ENCODE results near the gene ABRACL. TPM values are rescaled to one million over a fixed set of nuclear protein-coding genes. Genes with fewer than 3 reads are reported as not detected.
"Not testable (repeated sequence)": the region's sequence is repeated elsewhere in the genome, so short reads cannot be mapped to it uniquely, and the experiment has no call there.

ABRACL gene, protein sequence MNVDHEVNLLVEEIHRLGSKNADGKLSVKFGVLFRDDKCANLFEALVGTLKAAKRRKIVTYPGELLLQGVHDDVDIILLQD
- 62.0 TPM for polyA plus RNA-seq

DNA sequence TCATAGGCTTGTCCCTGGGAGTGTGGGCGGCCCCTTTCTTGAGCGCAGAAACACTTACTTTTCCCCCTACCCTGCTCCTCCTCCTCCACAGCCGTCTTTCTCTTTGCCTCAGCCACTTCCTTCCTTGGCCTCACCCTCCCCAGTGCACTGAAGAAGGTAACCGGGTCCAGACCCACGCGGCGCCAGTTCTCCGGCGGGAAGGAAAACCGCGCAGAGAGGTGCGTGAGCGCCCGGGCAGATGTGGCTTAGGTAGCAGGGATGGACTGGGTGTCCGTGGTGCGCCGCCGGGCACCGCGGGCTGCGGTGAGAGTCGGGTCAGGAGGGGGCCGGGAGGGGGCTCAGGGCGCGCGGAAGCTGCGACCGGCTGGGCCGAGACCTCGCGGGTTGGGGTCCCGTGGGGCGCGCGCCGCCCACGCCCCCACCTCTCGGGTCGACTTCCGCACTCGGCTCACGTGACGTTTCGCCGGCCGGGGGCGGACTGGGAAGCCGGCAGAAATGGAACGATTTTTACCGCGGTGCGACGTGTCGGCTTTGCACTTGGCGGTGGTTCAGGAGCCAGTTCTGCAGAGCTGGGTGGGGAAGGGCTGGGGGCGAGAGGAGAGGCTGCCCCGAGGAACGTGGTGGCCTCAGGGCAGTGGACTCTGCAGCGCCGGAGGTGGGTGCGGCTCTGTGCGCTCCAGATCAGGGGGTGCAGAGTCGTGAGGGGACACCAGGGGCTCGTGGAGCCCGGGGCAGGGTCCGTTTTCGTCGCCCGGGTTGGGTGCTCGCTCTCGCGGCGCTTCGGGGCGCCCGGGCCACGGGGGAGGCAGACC lies at the start of gene ABRACL:
Gene ABRACL (plus strand): TSS at position 88 of the 812 bp plus-strand sequence. CDS start 5,416 bp downstream, outside the sequence.
- Mint-ChIP-seq H3K36me3 (no peaks in the 10 kb centered on the region), H3K4me3 (peak within 1 kb of the TSS in 2 of 4 donors; percentile 96 to 97)

DNA sequence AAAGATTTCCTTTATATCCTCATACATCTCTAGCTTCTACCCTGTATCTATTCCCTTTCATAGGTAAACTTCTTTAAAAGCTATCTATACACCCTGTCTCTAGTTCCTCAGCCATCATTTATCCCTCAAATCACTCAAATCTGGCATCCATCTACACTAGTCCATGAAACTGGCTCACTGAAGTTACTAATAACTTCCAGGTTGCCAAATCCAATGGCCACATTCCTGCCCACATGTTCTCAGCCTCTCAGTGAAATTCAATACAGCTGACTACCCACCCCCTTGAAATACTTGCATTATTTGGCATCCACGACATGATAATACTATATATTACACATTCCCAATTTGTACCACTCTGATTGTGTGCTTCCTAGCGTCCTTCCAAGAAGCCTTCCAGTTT lies 49.2 kb upstream of the ABRACL start:
- Mint-ChIP-seq H3K27me3 (no peaks in the 10 kb centered on the region), H3K4me3 (no peak overlapping the region), H3K9me3 (no peaks in the 10 kb centered on the region), H3K36me3 (no peaks in the 10 kb centered on the region), H3K27ac (no peak overlapping the region), H3K4me1 (peaks cover 25 to 41% (median 29%) of the 10 kb centered on the region in 3 donors)

More for the DNA sequence above, at the start of gene ABRACL:
- peak within 1 kb of the TSS; percentile 82 to 85 (median 83) for H3K27ac Mint-ChIP-seq
- peaks cover 7 to 18% (median 14%) of the 10 kb centered on the region in 3 donors for H3K4me1 Mint-ChIP-seq
- H3K9me3 Mint-ChIP-seq, result no peaks in the 10 kb centered on the region
- H3K27me3 Mint-ChIP-seq, result no peaks in the 10 kb centered on the region

DNA sequence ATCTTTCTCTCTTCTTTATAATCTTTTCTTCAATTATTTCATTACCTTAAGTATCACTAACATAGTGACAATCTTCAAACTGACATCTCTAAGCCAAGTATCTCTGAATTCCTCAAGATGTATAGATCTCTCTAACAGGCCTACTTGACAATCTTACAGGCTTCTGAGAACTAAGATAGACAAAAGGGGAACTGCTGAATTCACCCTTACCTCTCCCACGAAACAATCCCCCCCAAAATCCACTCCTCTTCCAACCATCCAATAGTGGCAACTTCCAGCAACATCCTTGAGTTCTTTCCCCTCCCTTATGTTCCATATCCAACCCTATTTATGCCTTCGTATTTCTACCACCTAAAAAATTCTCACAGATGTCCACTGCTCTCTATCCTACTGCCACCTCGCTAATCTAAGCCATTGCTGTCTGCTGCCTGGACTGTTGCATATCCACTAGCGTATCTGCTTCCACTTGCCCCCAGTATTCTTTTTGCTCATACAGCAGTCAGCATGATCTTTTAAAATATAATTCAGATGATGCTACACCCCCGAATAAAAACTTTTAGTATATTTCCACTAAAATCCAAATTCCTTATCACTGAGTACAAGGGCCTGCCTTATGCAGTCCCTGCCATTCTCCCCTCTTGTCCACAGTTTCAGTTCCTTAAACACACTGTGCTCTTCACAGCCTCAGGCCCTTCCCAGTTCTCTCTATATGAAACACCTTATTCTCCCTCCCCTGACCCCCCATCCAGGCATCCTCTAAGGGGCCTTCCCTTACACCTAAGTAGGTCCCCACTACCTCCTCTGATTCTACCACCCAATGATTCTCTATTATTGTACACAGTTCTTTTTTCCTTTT lies 48.5 kb upstream of the ABRACL start:
- Mint-ChIP-seq H3K27ac (no peak overlapping the region), H3K9me3 (no peaks in the 10 kb centered on the region), H3K27me3 (no peaks in the 10 kb centered on the region), H3K4me3 (peak overlapping the region in 1 of 4 donors; percentile 23), H3K36me3 (no peaks in the 10 kb centered on the region), H3K4me1 (peaks cover 25 to 38% (median 28%) of the 10 kb centered on the region in 3 donors)

DNA sequence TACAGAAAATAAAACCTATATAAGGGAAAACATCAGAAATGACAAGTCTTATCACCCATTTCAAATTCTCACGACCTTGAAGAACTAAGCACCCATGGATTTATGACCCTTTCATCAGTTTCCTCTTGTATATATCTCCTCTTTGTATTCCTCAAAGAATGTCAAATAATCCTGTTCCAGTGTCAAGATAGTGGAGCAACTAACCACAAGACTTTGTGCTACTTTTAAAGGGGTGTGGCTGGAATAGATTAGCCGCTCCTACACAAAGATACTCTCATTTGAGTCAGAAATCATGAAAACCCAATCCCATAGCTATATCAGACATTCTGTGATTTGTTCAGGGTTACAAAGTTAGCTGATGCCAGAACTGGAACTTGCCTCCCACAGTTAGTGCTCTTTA lies 47.1 kb upstream of the ABRACL start:
- no peak overlapping the region for H3K4me3 Mint-ChIP-seq
- peaks cover 30 to 33% (median 33%) of the 10 kb centered on the region in 3 donors for H3K4me1 Mint-ChIP-seq
- H3K27ac Mint-ChIP-seq, result no peak overlapping the region
- no peaks in the 10 kb centered on the region for H3K27me3 Mint-ChIP-seq
- no peaks in the 10 kb centered on the region for H3K36me3 Mint-ChIP-seq
- no peaks in the 10 kb centered on the region for H3K9me3 Mint-ChIP-seq

DNA sequence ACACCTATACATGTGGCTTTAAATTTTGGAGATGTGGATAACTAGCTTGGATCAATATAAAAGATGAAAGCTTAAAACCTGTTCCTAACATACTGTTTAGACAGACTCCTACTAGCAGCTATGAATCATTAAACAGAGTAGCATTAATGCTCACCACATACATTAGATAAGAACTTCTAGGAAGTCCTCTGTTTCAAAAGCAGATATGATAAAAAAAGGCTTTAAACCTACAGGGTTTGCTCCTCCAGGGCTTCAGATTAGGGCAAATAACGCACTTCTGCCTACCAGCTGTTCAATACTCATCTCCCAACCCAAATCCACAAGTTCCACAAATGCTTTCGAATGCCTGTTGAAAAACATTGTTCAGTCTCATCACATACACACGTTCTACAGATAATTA lies 42.0 kb upstream of the ABRACL start:
- Mint-ChIP-seq H3K4me3 (peak overlapping the region; percentile 82 to 93 (median 91)), H3K36me3 (no peaks in the 10 kb centered on the region), H3K9me3 (no peaks in the 10 kb centered on the region), H3K27ac (peak overlapping the region in 2 of 3 donors; percentile 19 to 77), H3K4me1 (peaks cover 9 to 21% (median 14%) of the 10 kb centered on the region in 3 donors), H3K27me3 (no peaks in the 10 kb centered on the region)

DNA sequence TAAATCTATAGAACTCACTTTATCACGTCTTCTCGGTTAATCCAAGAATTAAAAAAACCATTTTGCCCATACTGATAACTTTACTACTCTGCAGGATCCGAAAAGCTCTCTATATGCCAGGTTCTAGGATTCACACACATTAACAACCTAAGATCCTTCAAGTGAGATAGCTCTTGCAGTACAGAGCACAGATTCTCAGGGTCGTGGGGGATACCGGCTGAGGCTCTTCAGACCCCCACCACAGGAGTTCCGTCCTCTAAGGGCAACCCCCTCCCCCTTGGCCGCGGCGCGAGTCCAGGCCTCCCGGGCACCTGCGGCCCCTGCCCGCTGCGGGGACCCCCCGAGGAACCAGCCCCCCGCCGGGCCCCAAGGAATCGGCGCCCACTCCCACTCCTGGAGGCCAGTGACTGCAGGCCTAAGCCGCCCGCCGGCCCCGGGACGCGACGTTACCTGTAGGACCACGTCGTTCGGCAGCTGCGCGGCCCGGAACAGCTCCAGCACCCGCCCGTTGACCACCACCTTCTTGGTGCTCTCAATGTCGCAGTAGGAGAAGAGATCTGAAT lies 41.4 kb upstream of the ABRACL start:
- Mint-ChIP-seq H3K4me1 (peaks cover 7 to 19% (median 14%) of the 10 kb centered on the region in 3 donors), H3K4me3 (peak overlapping the region; percentile 82 to 93 (median 91)), H3K9me3 (no peaks in the 10 kb centered on the region), H3K36me3 (no peaks in the 10 kb centered on the region), H3K27me3 (no peaks in the 10 kb centered on the region), H3K27ac (peak overlapping the region in 2 of 3 donors; percentile 19 to 77)

DNA sequence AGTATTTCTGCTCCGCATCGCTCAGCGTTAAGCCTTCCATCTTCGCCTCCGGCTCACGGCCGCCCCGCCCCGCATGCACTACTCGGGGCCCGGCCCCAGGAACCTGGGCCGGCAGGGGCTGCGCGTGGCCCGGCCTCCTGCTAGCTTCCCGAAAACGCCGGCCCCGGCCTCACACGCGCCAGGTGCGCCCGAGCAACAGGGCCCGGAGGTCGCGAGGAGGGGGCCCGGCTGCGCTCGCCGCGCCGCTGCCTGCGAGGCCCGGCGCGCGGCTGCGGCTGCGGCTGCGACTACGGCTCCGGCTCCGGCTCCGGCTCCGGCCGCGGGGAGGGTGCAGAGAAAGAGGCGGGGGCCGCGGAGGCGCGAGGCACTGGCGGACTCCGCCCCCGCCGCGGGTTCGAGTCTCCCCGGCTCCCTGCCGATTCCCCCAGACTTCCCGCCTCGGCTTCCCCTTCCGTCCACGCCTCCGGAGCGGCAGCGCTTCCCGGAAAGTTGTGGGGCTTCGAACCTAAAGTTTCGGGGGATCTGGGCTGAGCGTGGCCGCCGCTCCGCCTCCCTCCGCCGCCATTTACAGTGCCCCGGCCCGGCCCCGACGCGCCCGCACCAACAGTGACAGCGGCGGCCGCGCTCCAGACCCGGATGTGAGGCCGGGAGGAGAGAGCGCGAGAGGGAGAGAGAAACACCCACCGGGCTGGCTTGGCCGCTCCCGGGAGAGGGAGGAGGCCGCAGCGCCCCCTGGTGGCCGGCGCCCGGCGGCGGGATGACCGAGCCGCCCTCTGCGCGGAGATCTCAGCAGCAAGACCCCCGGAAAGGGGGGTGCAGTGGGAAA lies 40.7 kb upstream of the ABRACL start, which contains the start of gene REPS1:
Gene REPS1 (minus strand): TSS at position 611 of the 826 bp plus-strand sequence. CDS start 571 bp downstream, at position 40.
- peaks cover 7 to 19% (median 14%) of the 10 kb centered on the region in 3 donors for H3K4me1 Mint-ChIP-seq
- no peaks in the 10 kb centered on the region for H3K27me3 Mint-ChIP-seq
- peak within 1 kb of the TSS; percentile 82 to 95 (median 93) for H3K4me3 Mint-ChIP-seq
- peak within 1 kb of the TSS; percentile 74 to 94 (median 79) for H3K27ac Mint-ChIP-seq
- H3K9me3 Mint-ChIP-seq, result peaks cover under 1 to 1% (median under 1%) of the 10 kb centered on the region in 3 donors
- no peaks in the 10 kb centered on the region for H3K36me3 Mint-ChIP-seq

DNA sequence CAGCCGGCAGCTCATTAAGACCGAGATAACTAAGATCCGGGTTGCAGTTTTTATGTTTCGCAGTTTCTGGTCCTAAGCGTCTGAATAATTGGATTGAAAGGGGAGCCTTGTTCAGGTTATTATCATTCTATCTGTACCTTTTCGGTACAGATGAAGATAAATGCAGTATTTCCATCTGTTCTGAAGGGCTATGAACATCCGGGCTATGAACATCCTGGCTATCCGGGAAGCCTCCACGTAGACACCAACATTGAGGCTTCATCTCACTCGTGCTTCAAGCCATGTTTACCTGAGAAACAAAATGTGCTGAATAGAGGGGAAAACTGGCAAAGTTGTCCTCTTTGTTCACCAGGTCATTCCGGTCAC lies 40.1 kb upstream of the ABRACL start:
- peak overlapping the region; percentile 74 to 94 (median 79) for H3K27ac Mint-ChIP-seq
- peaks cover 1% of the 10 kb centered on the region for H3K27me3 Mint-ChIP-seq
- H3K36me3 Mint-ChIP-seq, result no peaks in the 10 kb centered on the region
- peaks cover 7 to 19% (median 14%) of the 10 kb centered on the region in 3 donors for H3K4me1 Mint-ChIP-seq
- peak overlapping the region; percentile 82 to 95 (median 93) for H3K4me3 Mint-ChIP-seq
- peaks cover 2 to 7% (median 6%) of the 10 kb centered on the region in 3 donors for H3K9me3 Mint-ChIP-seq

DNA sequence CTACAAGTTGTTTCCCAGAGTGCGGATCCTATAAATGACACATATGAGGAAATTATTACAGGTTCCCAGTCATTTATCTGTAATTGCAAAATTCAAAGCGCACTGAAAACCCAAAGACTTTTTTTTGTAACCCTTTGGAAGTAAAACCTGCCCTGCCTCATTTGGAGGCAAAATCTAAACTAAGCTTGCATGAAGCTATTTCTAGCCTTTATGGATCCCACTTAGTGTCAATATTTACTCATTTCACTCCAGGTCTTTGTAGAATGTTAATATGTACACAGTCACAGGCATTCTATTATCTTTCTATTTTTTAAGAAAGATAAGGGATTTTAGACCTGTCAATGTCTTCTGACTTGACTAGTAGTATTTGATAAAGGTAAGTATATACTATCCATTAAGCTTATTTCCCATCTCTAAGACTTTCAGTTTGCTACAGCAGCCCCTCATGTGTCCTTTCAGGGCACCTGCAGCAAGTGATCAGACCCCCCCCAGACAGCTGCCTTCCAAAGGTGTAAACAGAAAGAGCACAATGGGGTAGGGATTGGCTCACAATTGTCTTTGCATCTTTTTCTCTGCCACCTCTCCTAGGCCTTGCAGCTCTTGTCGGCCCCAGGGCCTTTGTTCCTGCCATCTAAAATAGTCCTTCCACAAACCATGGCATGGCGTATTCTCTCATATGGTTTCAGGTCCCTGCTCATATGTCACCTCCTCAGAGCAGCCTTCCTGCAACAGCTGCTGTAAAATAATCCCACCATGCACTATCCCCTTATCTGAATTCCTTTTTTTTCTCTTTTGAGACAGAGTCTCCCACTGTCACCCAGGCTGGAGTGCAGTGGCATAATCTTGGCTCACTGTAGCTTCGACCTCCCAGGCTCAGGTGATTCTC lies 39.2 kb upstream of the ABRACL start:
- peaks cover 7 to 19% (median 14%) of the 10 kb centered on the region in 3 donors for H3K4me1 Mint-ChIP-seq
- peak overlapping the region in 3 of 4 donors; percentile 82 to 95 (median 95) for H3K4me3 Mint-ChIP-seq
- H3K27ac Mint-ChIP-seq, result peak overlapping the region in 2 of 3 donors; percentile 46 to 79
- no peaks in the 10 kb centered on the region for H3K36me3 Mint-ChIP-seq
- H3K9me3 Mint-ChIP-seq, result peaks cover 2 to 8% (median 6%) of the 10 kb centered on the region in 3 donors
- H3K27me3 Mint-ChIP-seq, result peaks cover 1% of the 10 kb centered on the region

DNA sequence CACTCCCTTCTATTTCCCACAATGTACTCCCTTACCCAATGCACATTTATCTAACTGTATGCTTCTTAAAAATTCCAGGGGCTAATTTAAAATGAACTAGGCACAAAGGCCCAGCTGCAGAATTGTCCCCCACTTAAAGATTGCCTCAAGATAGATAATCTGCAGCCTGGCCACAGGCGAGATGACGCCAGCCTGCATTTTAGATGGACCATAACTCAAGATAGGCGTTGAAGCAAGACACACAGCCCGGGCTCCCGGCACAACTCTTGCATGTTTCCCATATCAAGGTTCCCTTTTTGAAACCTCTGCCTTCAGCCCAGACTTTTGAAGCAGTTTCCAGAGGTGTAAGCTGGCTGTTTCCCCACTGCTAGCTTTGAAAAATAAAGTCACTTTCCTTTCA lies 37.3 kb upstream of the ABRACL start:
- peak overlapping the region in 1 of 4 donors; percentile 38 for H3K4me3 Mint-ChIP-seq
- peak overlapping the region in 2 of 3 donors; percentile 52 to 84 for H3K27ac Mint-ChIP-seq
- peaks cover 1% of the 10 kb centered on the region for H3K27me3 Mint-ChIP-seq
- H3K36me3 Mint-ChIP-seq, result no peaks in the 10 kb centered on the region
- peaks cover 7 to 14% (median 10%) of the 10 kb centered on the region in 3 donors for H3K4me1 Mint-ChIP-seq
- H3K9me3 Mint-ChIP-seq, result peaks cover 2 to 8% (median 6%) of the 10 kb centered on the region in 3 donors

DNA sequence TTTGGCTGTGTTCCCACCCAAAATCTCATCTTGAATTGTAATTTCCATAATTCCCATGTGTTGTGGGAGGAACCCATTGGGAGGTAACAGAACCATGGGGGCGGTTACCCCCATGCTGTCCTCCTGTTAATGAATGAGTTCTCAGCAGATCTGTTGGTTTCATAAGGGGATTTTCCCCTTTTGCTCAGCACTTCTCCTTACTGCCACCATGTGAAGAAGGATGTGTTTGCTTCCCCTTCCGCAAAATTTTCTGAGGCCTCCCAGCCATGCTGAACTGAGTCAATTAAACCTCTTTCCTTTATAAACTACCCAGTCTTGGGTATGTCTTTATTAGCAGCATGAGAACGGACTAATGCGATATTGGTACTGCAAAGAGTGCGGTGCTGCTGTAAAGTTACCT lies 35.6 kb upstream of the ABRACL start:
- not testable (repeated sequence) for H3K36me3 Mint-ChIP-seq, H3K27ac Mint-ChIP-seq, H3K4me1 Mint-ChIP-seq, H3K9me3 Mint-ChIP-seq, H3K27me3 Mint-ChIP-seq
- peak overlapping the region in 1 of 4 donors; percentile 40 for H3K4me3 Mint-ChIP-seq

DNA sequence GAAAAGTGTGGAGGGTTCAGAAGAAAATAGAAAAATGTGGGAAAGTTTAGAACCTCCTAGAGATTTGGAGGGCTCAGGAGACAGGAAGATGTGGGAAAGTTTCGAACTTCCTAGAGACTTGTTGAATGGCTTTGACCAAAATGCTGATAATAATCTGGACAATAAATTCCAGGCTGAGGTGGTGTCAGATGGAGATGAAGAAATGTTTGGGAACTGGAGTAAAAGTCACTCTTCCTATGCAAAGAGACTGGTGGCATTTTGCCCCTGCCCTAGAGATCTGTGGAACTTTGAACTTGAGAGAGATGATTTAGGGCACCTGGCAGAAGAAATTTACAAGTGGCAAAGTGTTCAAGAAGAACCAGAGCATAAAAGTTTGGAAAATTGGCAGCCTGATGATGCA lies 35.1 kb upstream of the ABRACL start:
- H3K4me3 Mint-ChIP-seq, result peak overlapping the region in 1 of 4 donors; percentile 40
- H3K27ac Mint-ChIP-seq, H3K9me3 Mint-ChIP-seq, H3K27me3 Mint-ChIP-seq, H3K36me3 Mint-ChIP-seq, H3K4me1 Mint-ChIP-seq: not testable (repeated sequence)

DNA sequence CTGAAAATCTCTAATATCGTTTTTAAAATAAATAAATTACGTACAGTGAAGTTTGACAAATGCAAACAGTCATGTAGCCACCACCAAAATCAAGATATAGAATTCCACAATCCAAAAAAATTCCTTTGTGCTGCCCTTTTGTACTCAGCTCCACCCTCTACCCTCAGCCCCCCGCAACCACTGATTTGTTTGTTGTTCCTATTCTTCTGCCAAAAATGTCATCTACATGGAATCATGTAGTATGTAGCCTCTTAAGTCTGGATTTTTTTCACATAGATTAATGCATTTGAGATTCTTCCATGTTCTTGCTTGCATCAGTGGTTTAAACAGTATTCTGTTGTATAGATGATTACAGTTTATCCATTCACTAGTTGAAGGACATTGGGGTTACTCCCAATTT lies 32.0 kb upstream of the ABRACL start:
- no peak overlapping the region for H3K4me3 Mint-ChIP-seq
- peaks cover 2% of the 10 kb centered on the region for H3K36me3 Mint-ChIP-seq
- H3K9me3 Mint-ChIP-seq, result peaks cover 2 to 8% (median 6%) of the 10 kb centered on the region in 3 donors
- H3K27me3 Mint-ChIP-seq, result peaks cover 2% of the 10 kb centered on the region
- H3K27ac Mint-ChIP-seq, result peak overlapping the region in 1 of 3 donors; percentile 12
- H3K4me1 Mint-ChIP-seq, result no peaks in the 10 kb centered on the region

All from IgD-negative memory B cell (primary cell).